ENCODE measurements around the gene METAP1. TPM values are rescaled to one million over a fixed set of nuclear protein-coding genes. Genes with fewer than 3 reads are reported as not detected.
"Not testable (repeated sequence)": the region's sequence is repeated elsewhere in the genome, so short reads cannot be mapped to it uniquely, and the experiment has no call there.

METAP1 gene
- total RNA-seq, 1 donor from 2014 or later: 155 TPM

DNA sequence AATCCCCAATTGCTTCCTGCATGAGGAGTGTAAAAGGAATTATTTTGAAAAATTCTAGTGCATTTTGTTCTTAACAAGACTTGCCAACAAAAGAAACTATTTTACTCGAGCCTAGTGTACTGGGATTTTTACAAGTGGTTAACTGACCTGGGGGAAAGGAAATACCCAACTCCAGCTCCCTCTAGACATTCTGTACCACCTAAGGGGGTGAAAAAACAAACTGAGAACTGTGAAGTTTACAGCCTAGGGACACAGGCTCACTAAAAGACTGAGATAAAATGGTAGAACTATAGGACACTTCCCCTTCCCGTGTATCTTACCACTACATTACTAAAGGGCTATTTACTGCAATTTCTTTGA is 95.7 kb downstream of the METAP1 start:
- Histone ChIP-seq H2AFZ (replicated peaks) (peak overlapping the region; percentile 14), H3K9ac (no peak overlapping the region), H3K4me2 (peak overlapping the region; percentile 96), H3K27ac (no peak overlapping the region), H3K9me3 (ENCODE audit: low read depth) (no peaks in the 10 kb centered on the region), H3K36me3 (peaks cover 4% of the 10 kb centered on the region), H3K4me1 (peaks cover 13% of the 10 kb centered on the region), H3K27me3 (no peaks in the 10 kb centered on the region), H3K4me3 (peak overlapping the region; percentile 82), H3F3A (ENCODE audit: low read depth) (peaks cover 8% of the 10 kb centered on the region), H3K79me2 (ENCODE audit: low read depth) (peaks cover 53% of the 10 kb centered on the region), H4K20me1 (ENCODE audit: low read depth) (peaks cover 4% of the 10 kb centered on the region)
- Mint-ChIP-seq H3K9me3 (peaks cover 5% of the 10 kb centered on the region), H3K27ac (no peak overlapping the region), H3K36me3 (peaks cover 5% of the 10 kb centered on the region), H3K4me1 (peaks cover 31% of the 10 kb centered on the region), H3K27me3 (ENCODE audit: insufficient read depth, low read depth) (peaks cover 2% of the 10 kb centered on the region), H3K4me3 (peak overlapping the region; percentile 33)
- TF ChIP-seq, protein P1, sequence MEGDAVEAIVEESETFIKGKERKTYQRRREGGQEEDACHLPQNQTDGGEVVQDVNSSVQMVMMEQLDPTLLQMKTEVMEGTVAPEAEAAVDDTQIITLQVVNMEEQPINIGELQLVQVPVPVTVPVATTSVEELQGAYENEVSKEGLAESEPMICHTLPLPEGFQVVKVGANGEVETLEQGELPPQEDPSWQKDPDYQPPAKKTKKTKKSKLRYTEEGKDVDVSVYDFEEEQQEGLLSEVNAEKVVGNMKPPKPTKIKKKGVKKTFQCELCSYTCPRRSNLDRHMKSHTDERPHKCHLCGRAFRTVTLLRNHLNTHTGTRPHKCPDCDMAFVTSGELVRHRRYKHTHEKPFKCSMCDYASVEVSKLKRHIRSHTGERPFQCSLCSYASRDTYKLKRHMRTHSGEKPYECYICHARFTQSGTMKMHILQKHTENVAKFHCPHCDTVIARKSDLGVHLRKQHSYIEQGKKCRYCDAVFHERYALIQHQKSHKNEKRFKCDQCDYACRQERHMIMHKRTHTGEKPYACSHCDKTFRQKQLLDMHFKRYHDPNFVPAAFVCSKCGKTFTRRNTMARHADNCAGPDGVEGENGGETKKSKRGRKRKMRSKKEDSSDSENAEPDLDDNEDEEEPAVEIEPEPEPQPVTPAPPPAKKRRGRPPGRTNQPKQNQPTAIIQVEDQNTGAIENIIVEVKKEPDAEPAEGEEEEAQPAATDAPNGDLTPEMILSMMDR (IDR thresholded peaks at IDR 0.05): no peak
- no peak for TF ChIP-seq EZH2phosphoT487 (IDR thresholded peaks at IDR 0.05)
- DNase-seq (ENCODE audit: low spot score): no peak

DNA sequence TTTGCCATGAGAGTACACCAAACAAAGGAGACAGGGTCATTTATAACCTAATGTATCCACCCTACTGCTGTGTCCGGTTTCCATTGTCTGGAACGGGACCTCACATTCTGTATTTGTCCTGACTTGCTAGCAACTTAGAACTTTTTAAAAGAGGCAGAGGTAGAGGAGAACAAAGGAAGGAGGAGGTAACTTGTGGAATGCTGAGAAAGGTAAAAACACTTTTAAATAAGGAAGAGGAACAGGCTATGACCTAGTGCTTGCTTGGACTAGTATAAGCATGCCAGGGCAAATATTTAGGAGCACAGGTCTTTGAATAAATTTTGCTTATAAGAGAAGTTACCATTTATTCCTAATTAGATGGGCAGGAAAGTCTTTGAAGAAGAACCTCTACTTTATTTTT is 96.3 kb downstream of the METAP1 start:
- DNase-seq (ENCODE audit: low spot score); H3K9me3 ChIP-seq (ENCODE audit: low read depth); H3K9me3 Mint-ChIP-seq; H3K9ac ChIP-seq; H2AFZ ChIP-seq (replicated peaks); H3K27me3 ChIP-seq; H3F3A ChIP-seq (ENCODE audit: low read depth); H3K4me2 ChIP-seq; H3K4me3 Mint-ChIP-seq; H4K20me1 ChIP-seq (ENCODE audit: low read depth); H3K27ac ChIP-seq; H3K36me3 Mint-ChIP-seq; H3K27ac Mint-ChIP-seq; H3K27me3 Mint-ChIP-seq (ENCODE audit: insufficient read depth, low read depth); H3K36me3 ChIP-seq; H3K4me3 ChIP-seq: not testable (repeated sequence)
- Histone ChIP-seq H3K4me1 (peaks cover 13% of the 10 kb centered on the region), H3K79me2 (ENCODE audit: low read depth) (peaks cover 47% of the 10 kb centered on the region)
- peaks cover 28% of the 10 kb centered on the region for H3K4me1 Mint-ChIP-seq

DNA sequence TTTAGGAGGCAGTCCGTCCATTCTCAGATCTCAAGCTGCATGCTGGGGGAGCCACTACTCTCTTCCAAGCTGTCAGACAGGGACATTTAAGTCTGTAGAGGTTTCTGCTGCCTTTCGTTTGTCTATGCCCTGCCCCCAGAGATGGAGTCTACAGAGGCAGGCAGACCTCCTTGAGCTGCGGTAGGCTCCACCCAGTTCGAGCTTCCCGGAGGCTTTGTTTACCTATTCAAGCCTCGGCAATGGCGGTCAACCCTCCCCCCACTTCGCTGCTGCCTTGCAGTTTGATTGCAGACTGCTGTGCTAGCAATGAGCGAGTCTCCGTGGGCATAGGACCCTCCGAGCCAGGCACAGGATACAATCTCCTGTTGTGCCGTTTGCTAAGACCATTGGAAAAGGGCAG is 103.8 kb downstream of the METAP1 start:
- Histone ChIP-seq H3K27me3 (no peaks in the 10 kb centered on the region), H3K27ac (no peak overlapping the region), H3K4me1 (no peaks in the 10 kb centered on the region), H3F3A (ENCODE audit: low read depth) (no peaks in the 10 kb centered on the region), H3K4me2 (no peak overlapping the region), H3K9me3 (ENCODE audit: low read depth) (no peaks in the 10 kb centered on the region), H4K20me1 (ENCODE audit: low read depth) (no peaks in the 10 kb centered on the region), H2AFZ (replicated peaks) (no peak overlapping the region), H3K9ac (no peak overlapping the region), H3K79me2 (ENCODE audit: low read depth) (no peaks in the 10 kb centered on the region), H3K4me3 (no peak overlapping the region), H3K36me3 (no peaks in the 10 kb centered on the region)
- Mint-ChIP-seq H3K27me3 (ENCODE audit: insufficient read depth, low read depth) (no peaks in the 10 kb centered on the region), H3K4me3 (no peak overlapping the region), H3K27ac (no peak overlapping the region), H3K4me1 (peaks cover 3% of the 10 kb centered on the region), H3K9me3 (peaks cover 12% of the 10 kb centered on the region), H3K36me3 (peaks cover 4% of the 10 kb centered on the region)
- no peak for TF ChIP-seq EZH2phosphoT487 (IDR thresholded peaks at IDR 0.05)
- TF ChIP-seq, protein P1 (IDR thresholded peaks at IDR 0.05): no peak
- TF ChIP-seq EZH2 (IDR thresholded peaks at IDR 0.05): no peak
- DNase-seq (ENCODE audit: low spot score): no peak

DNA sequence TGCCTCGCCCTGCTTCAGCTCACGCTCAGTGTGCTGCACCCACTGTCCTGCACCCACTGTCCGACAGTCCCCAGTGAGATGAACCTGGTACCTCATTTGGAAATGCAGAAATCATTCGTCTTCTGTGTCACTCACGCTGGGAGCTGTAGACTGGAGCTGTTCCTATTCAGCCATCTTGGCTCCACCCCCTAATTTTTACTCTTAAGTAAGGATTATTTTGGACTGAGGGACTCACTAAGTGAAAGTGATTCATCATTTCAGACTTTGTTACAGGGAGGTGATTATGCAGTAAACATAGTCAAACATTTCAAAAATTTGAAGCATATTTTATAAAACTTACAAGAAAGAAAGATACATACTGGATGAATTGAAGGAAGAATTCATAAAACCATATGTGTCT is 104.3 kb downstream of the METAP1 start:
- not testable (repeated sequence) for H3K27me3 Mint-ChIP-seq (ENCODE audit: insufficient read depth, low read depth); H2AFZ ChIP-seq (replicated peaks)

More for the DNA sequence above, 104.3 kb downstream of the METAP1 start:
- H3K27me3 ChIP-seq; H3K9me3 ChIP-seq (ENCODE audit: low read depth); H3F3A ChIP-seq (ENCODE audit: low read depth); H3K4me3 ChIP-seq; H3K4me1 ChIP-seq; H3K27ac Mint-ChIP-seq; H4K20me1 ChIP-seq (ENCODE audit: low read depth); H3K4me1 Mint-ChIP-seq; H3K9ac ChIP-seq; H3K79me2 ChIP-seq (ENCODE audit: low read depth); H3K27ac ChIP-seq; H3K36me3 ChIP-seq; H3K4me2 ChIP-seq; H3K4me3 Mint-ChIP-seq; DNase-seq (ENCODE audit: low spot score); H3K36me3 Mint-ChIP-seq: not testable (repeated sequence)
- H3K9me3 Mint-ChIP-seq: peaks cover 12% of the 10 kb centered on the region
